ENCODE measurements around the gene SH2D5. TPM values are rescaled to one million over a fixed set of nuclear protein-coding genes. Genes with fewer than 3 reads are reported as not detected.

Gene SH2D5
- total RNA-seq, 1 donor from 2014 or later, result 0.23 TPM

DNA sequence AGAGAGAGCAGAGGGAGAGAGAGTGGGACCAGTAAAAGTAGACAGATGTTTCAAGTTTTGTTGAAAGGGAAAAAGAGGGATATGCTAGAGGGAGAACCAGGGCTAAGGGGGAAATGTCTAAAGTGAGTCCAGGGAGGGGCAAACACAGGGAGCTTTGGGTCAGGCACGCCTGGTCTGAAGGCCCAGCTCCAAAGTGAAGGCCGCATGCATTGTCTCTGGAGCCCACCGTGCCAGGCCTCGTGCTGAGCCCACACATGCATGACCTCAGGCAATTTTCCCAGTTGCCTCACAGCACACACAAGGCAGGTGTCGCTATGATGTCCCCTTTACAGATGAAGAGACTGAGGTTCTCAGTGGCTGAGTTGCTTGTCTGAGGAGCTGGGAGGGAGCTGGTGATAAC lies 30.7 kb downstream of the SH2D5 start:
- no peak overlapping the region for H3K4me3 Mint-ChIP-seq
- peaks cover 2% of the 10 kb centered on the region for H3K4me1 Mint-ChIP-seq
- H3K27me3 Mint-ChIP-seq, result no peaks in the 10 kb centered on the region
- DNase-seq, result no peak
- no peaks in the 10 kb centered on the region for H3K36me3 Mint-ChIP-seq (ENCODE audit: low read depth)
- no peaks in the 10 kb centered on the region for H3K9me3 Mint-ChIP-seq
- H3K27ac Mint-ChIP-seq, result no peak overlapping the region
- intact Hi-C loops (cut with micrococcal nuclease), result no loop called here

DNA sequence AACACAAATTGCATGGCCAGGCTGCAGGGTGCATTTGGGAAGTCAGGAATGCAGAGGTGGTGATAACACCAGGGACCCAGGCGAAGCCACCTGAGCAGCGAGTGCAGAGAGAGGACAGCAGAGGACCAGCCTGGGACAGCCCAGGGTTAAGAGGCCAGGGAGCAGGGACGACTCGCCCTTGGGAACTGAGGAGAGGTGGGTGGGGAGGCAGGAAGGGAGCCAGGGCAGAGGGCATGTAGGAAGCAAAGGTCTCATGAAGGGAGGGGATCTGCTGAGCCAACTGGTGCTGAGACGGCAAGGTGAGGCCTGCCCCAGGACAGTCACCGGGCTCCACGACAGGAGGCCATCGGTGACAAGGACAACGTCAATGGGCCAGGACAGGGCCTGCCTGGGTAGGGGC lies 31.1 kb downstream of the SH2D5 start:
- intact Hi-C loops (cut with micrococcal nuclease), result no loop called here
- Mint-ChIP-seq H3K36me3 (ENCODE audit: low read depth) (no peaks in the 10 kb centered on the region), H3K4me1 (peaks cover 4% of the 10 kb centered on the region), H3K27ac (no peak overlapping the region), H3K4me3 (no peak overlapping the region), H3K9me3 (no peaks in the 10 kb centered on the region), H3K27me3 (no peaks in the 10 kb centered on the region)
- no peak for DNase-seq

DNA sequence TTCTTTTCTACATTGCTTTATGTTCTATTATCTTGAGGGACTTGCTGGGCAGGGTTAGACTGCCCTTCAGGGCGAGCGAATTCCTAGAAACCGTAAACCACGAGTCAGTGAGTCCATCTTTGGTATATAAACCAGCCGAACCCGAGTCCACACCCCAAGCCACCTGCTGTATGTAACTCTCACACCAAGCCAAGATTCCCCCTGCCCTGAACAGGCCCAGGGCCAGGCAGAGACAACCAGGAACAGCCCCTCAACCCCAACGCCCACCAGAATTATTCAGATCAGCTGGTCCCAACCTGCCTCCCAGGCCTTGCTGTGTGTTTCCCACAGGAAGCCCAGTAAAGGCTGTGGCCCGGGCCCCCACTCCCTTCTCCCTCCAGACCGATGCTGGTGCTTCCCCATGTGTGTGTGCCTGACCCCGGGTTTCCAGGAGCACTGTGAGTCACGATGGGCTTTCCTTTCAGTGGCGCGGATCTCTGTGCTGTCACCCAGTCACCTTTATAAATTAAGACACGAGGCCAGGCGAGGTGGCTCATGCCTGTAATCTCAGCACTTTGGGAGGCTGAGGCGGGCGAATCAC lies 31.8 kb downstream of the SH2D5 start:
- peaks cover under 1% of the 10 kb centered on the region for H3K27me3 Mint-ChIP-seq

DNA sequence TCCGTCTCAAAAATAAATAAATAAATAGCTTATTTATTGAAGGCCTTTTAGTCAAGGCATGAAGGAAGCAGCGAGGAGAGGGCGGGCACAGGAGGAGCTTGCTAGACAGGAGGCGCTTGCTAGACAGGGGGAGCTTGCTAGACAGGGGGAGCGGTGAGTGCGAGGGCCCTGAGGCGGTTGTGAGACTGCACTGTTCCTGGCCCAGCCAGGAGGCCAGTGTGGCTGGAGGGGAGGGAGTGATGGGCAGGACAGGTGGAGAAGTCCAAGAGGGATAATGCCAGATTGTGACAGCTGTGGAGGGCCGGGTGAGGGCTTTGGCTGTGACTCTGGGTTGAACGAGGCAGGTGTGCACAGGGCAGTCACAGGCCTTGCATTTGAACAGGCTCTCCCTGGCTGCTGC lies 32.9 kb downstream of the SH2D5 start:
- peaks cover 7% of the 10 kb centered on the region for H3K4me1 Mint-ChIP-seq
- H3K9me3 Mint-ChIP-seq, result no peaks in the 10 kb centered on the region
- H3K27me3 Mint-ChIP-seq, result peaks cover 5% of the 10 kb centered on the region
- no peaks in the 10 kb centered on the region for H3K36me3 Mint-ChIP-seq (ENCODE audit: low read depth)
- no peak overlapping the region for H3K27ac Mint-ChIP-seq
- intact Hi-C loops (cut with micrococcal nuclease), result no loop called here
- no peak for DNase-seq
- H3K4me3 Mint-ChIP-seq, result no peak overlapping the region

More for the DNA sequence above, 31.8 kb downstream of the SH2D5 start:
- no peak overlapping the region for H3K4me3 Mint-ChIP-seq
- intact Hi-C loops (cut with micrococcal nuclease), result no loop called here
- H3K9me3 Mint-ChIP-seq, result no peaks in the 10 kb centered on the region
- no peaks in the 10 kb centered on the region for H3K36me3 Mint-ChIP-seq (ENCODE audit: low read depth)
- DNase-seq, result no peak
- H3K27ac Mint-ChIP-seq, result no peak overlapping the region
- H3K4me1 Mint-ChIP-seq, result peaks cover 7% of the 10 kb centered on the region

DNA sequence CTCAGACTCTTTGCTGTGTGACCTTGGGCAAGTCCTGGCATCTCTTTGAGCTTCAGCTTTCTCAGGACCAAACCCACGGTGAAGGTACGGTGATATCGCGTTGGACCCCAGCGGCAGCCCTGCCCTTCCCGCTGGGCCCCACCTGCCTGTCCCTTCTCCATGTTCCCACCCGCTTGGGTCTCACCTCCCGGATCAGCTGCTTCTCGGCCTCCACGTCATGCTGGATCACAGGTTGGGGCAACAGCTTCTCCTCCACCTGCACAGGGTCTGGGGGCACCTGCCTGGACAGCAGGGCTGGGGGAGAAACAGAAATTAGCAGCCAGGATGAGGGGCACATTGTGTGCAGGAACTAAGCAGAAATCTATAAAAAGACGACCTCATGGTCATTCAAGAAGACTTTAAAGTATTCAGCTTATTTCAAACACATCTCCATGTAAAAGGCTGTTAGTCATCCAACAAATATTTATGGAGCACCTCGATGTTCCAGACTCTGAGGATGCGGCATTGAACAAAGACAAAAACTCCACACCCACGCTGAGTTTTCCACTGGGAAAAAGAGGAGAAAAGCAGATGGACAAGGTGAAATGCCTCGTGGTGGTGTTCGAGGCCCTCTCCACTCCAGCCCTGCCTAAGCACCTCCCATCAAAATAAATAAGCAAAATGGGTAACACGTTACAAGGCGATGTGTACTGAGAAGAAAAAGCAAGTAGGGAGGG lies 34.1 kb downstream of the SH2D5 start:
- intact Hi-C loops (cut with micrococcal nuclease), result no loop called here
- no peak for DNase-seq

DNA sequence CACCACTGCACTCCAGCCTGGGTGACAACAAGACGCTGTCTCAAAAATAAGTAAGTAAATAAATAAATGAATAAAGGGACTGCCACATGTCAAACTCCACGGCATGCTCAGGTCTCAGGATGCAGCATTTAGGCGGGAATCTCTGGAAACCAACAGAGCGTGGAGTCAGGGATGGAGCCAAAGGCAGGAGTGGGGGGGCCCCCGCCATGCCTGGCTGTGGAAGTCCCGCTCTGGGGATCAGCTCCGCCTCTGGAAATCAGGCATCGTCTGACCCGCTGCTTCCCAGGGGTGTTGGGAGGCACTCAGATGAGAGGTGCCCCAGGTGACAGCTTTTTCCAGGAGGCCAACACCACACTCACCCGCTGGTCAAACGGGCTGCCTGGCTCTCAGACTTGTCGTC lies 34.9 kb downstream of the SH2D5 start:
- Mint-ChIP-seq H3K36me3 (ENCODE audit: low read depth) (no peaks in the 10 kb centered on the region), H3K9me3 (no peaks in the 10 kb centered on the region), H3K4me3 (no peak overlapping the region), H3K27me3 (peaks cover 7% of the 10 kb centered on the region), H3K4me1 (peaks cover 7% of the 10 kb centered on the region), H3K27ac (no peak overlapping the region)
- intact Hi-C loops (cut with micrococcal nuclease), result loop anchor here (2.0 kb wide), 1 partner anchor 35 kb away; the partner anchor contains the start of gene SH2D5
- DNase-seq, result no peak

More for the DNA sequence above, 34.1 kb downstream of the SH2D5 start:
- Mint-ChIP-seq H3K4me3 (no peak overlapping the region), H3K27me3 (peaks cover 7% of the 10 kb centered on the region), H3K36me3 (ENCODE audit: low read depth) (no peaks in the 10 kb centered on the region), H3K27ac (no peak overlapping the region), H3K9me3 (no peaks in the 10 kb centered on the region), H3K4me1 (peaks cover 7% of the 10 kb centered on the region)

DNA sequence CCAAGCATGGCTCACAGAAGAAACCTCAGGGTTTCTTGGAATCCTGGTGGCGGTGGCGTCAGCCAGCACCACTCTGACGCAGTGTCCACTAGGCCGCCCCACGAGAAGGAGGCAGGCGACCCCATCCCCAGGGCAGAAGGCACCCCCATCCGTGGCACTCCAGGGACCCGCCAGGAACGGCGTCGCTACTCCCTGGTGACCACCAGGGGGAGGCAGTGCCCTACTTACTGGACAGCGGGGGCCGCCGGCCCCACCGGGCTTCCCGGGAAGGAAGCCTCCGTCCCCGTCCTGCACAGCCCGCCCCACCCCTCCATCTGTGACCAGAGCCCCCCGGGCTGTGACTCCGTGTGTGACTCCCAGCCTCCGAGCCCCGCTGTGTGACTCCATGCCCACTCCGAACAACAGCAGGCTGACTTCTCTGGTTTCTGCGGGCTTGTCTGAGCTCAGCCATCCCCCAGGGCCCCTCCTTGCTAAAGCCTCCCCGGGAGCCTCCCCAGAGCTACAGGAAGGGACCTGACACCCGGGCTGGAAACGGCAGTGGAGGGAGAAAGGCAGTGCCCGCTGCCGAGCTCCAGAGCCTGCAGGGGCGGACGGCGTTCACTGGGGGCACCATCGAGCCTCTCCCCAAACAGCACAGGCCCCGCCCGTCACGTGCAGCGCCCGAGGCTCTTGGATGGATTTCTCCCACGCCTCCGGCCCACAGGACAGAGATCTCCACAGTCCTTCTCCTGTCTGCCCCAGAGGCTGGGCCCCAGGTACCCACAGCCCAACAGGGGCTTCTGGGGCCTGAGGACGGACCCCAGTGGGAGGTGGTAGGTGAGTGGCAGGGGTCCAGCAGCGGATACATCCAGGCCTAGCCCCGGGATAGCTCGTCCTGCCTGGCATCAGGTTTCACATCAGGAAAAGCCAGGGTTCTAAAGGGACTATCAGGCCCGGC lies 35.8 kb downstream of the SH2D5 start:
- H3K9me3 Mint-ChIP-seq, result no peaks in the 10 kb centered on the region
- H3K27ac Mint-ChIP-seq, result peak overlapping the region; percentile 34
- intact Hi-C loops (cut with micrococcal nuclease), result loop anchor here (1.0 to 2.0 kb wide), 2 partner anchors 36 to 499 kb away; partner anchors contain the start of gene SH2D5
- H3K4me1 Mint-ChIP-seq, result peaks cover 7% of the 10 kb centered on the region
- peaks cover 7% of the 10 kb centered on the region for H3K27me3 Mint-ChIP-seq
- peak; percentile 90 for DNase-seq
- H3K4me3 Mint-ChIP-seq, result peak overlapping the region; percentile 89
- no peaks in the 10 kb centered on the region for H3K36me3 Mint-ChIP-seq (ENCODE audit: low read depth)

DNA sequence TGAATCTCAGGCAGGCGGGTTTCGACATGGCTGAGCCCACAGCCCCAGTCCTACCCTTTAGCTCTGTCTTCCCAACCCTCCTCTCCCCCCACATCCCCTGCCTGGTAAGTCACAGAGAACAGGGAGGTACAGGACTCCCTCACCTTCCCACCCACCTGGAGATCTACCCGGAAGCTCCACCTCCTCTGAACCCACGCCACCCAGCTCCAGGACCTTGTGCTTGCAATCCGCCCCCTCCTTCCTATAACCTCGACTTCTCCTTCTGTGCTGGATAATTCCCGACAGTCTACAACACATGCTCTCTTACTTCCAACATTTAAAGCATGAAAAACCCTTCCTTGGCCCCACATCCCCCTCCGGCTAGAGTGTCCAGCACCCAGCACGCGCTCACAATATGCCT lies 37.0 kb downstream of the SH2D5 start:
- H3K27ac Mint-ChIP-seq, result peak overlapping the region; percentile 32

DNA sequence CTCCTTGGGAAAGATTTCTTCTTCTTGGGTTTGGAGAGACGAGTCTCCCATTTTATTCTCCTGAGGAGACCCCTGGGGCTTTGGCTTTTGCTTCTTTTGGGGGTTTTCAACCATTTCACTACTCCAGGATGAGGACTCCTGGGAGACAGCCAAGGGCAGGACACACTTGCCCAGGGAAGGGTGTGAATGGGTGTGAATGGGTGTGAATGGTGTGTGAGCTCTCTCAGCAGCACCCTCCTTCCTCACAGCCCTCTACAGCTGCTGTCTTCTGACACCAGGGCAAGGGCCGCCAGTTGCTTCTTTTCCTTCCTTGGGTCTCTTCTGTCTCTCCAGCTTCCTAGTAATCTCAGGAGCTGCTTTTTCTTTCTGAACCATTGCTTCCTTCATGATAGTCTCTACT lies 38.9 kb downstream of the SH2D5 start:
- no peaks in the 10 kb centered on the region for H3K9me3 Mint-ChIP-seq
- intact Hi-C loops (cut with micrococcal nuclease), result no loop called here
- H3K27me3 Mint-ChIP-seq, result peaks cover 10% of the 10 kb centered on the region
- no peak for DNase-seq
- H3K27ac Mint-ChIP-seq, result no peak overlapping the region
- H3K36me3 Mint-ChIP-seq (ENCODE audit: low read depth), result no peaks in the 10 kb centered on the region
- H3K4me3 Mint-ChIP-seq, result no peak overlapping the region
- H3K4me1 Mint-ChIP-seq, result peaks cover 7% of the 10 kb centered on the region

More for the DNA sequence above, 37.0 kb downstream of the SH2D5 start:
- intact Hi-C loops (cut with micrococcal nuclease), result no loop called here
- Mint-ChIP-seq H3K36me3 (ENCODE audit: low read depth) (no peaks in the 10 kb centered on the region), H3K4me3 (no peak overlapping the region), H3K9me3 (no peaks in the 10 kb centered on the region), H3K4me1 (peaks cover 7% of the 10 kb centered on the region), H3K27me3 (peaks cover 7% of the 10 kb centered on the region)
- no peak for DNase-seq

DNA sequence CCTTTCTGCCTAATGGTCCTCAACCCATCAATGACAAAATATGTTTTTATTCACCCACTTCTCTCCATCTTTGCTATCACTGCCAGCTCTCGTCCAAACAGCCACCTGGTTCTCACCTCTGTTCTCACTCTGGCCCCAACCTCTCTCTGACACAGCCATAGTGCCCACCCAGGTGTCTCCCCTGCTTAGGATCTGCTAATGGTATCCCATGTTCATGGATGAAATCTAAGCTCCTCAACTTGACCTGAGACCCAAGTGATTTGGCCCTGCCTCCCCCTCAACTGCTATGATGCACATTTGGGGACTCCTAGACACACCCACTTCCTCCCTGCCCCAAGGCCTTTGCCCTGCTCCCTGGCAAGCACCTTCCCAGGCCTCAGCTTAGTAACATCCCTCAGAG lies 40.6 kb downstream of the SH2D5 start:
- Mint-ChIP-seq H3K9me3 (no peaks in the 10 kb centered on the region), H3K27me3 (peaks cover 14% of the 10 kb centered on the region), H3K4me3 (no peak overlapping the region), H3K4me1 (peaks cover 6% of the 10 kb centered on the region), H3K27ac (no peak overlapping the region), H3K36me3 (ENCODE audit: low read depth) (no peaks in the 10 kb centered on the region)
- DNase-seq, result no peak
- intact Hi-C loops (cut with micrococcal nuclease), result no loop called here

DNA sequence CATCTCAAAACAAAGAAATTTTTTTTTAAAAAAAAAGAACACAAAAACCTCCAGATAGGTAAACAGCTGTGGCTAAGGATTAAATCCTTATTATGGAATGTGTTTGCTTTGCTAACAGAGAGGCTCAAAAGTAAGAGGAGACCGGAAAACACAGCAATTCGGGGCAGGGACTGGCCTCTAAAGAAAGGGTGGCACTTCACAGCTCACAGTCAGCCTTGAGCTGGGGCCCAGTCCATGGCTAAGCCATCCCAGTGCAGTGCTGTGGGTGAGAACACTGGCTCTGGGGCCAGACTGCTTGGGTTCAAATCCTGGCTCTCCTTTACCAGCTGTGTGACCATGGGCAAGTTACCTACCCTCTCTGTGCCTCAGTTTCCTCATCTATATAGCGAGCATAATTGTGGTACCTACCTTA lies 42.9 kb downstream of the SH2D5 start:
- H3K27me3 Mint-ChIP-seq, result peaks cover 18% of the 10 kb centered on the region
- intact Hi-C loops (cut with micrococcal nuclease), result no loop called here
- H3K9me3 Mint-ChIP-seq, result no peaks in the 10 kb centered on the region

DNA sequence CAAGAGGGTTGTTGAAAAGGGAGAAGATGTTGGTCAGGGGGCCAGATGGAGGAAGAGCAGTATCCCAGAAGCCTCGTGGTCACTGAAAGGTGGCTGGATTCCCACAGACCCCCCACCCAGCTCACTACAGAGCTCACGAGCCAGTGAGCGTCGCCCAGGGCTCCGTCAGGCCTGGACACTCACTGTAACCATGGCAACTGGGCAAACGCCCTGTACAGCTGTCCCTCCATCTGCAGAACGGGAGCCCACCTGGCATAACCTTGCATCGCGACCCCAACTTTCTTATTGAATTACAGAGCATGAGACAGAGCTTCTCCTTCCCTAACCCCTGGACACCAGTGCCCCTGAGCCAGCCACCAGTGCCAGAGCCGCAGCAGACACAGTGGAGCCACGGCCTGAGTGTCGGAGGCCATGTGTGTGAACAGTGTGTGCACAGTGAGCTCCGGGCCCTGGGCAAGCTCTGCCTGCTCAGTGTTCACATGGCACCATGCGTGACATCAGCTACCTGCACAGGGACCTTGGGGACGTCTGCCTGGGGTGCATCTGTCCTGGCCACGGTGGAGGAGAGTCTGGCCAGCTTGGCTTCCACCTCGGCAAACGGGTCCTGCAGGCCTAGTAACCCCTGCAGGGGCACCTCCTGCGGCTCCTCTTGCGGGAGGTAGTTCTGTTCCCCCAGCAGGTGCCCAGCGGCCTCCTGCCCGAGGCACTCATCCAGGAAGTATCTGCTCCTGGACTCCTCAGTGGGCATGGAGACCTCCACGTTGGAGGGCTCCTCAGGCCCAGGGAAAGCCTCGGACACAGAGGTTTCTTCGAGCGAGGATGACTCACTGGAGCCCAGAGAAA lies 45.4 kb downstream of the SH2D5 start:
- H3K4me3 Mint-ChIP-seq, result no peak overlapping the region
- no peaks in the 10 kb centered on the region for H3K36me3 Mint-ChIP-seq (ENCODE audit: low read depth)
- intact Hi-C loops (cut with micrococcal nuclease), result no loop called here
- H3K9me3 Mint-ChIP-seq, result no peaks in the 10 kb centered on the region
- peaks cover 28% of the 10 kb centered on the region for H3K27me3 Mint-ChIP-seq
- no peak for DNase-seq
- peaks cover 2% of the 10 kb centered on the region for H3K4me1 Mint-ChIP-seq
- H3K27ac Mint-ChIP-seq, result no peak overlapping the region

More for the DNA sequence above, 42.9 kb downstream of the SH2D5 start:
- H3K4me1 Mint-ChIP-seq, result no peaks in the 10 kb centered on the region
- H3K36me3 Mint-ChIP-seq (ENCODE audit: low read depth), result no peaks in the 10 kb centered on the region
- H3K27ac Mint-ChIP-seq, result no peak overlapping the region
- DNase-seq, result no peak
- no peak overlapping the region for H3K4me3 Mint-ChIP-seq

DNA sequence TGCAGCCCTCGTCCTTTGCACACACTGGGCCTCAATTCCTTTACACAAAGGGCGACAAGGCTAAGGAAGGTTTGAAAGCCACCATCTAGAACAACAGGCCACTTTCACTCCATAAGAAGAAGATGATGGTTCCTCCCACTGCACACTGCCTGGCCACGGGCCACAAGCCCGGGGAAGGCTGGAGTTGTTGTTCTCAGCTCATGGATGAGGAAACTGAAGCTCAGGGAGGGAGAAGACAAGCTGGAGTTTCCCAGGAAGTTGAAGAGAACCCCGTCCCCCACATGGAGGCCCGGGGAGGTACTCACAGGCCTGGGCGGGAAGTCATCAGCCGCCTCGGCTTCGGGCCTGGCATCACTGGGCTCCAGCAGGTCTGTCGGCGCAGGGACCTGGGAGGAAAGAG lies 46.8 kb downstream of the SH2D5 start:
- no peak for DNase-seq
- Mint-ChIP-seq H3K4me3 (no peak overlapping the region), H3K27ac (no peak overlapping the region), H3K4me1 (peaks cover 2% of the 10 kb centered on the region), H3K27me3 (peaks cover 34% of the 10 kb centered on the region), H3K36me3 (ENCODE audit: low read depth) (no peaks in the 10 kb centered on the region), H3K9me3 (no peaks in the 10 kb centered on the region)
- intact Hi-C loops (cut with micrococcal nuclease), result no loop called here

All from activated CD4-positive, alpha-beta T cell treated with anti-CD3 and anti-CD28 coated beads, Interleukin-2, amount 10 ng/mL, durations not matched to agents 24 days and 14 days (primary cell).